Pancreas (tissue), 10 donors: Measurements from ENCODE around the gene EMC10. TPM values are rescaled to one million over a fixed set of nuclear protein-coding genes. Genes with fewer than 3 reads are reported as not detected.

Experiments used
- ATAC-seq, 4 donors: fragments of 200-7000 bp; cut with Tn5 transposase; one replicate each; pipeline versions ENCODE4 v1.8.0 to v1.9.1; 2020; ENCODE audit warnings: mild to moderate bottlenecking in 4 of 4, moderate library complexity in 4 of 4
- DNase-seq, 6 donors: peaks; one replicate each; pipeline ENCODE4 v3.0.0-alpha.2; 2020
- FAIRE-seq: peaks from 2 replicates; lab custom pipeline; 2012; peaks lifted over from hg19 to GRCh38; lab: Jason Lieb, UNC
- H3K27ac ChIP-seq, 4 donors: fragments of 200-600 bp; sonication (generic); 1 replicate in 3 of 4; 2 replicates in 1 of 4; pipeline versions ENCODE4 v1.5.0 to v1.8.0; 2020
- H3K27me3 ChIP-seq, 4 donors: fragments of 200-600 bp; one replicate each; pipeline ENCODE4 v1.8.0; 2021
- H3K36me3 ChIP-seq, 3 donors: fragments of 200-600 bp; sonication (generic) in 1 of 3; one replicate each; pipeline versions ENCODE4 v1.5.0 to v1.8.0; 2020 to 2021
- H3K4me1 ChIP-seq, 3 donors: fragments of 200-600 bp; one replicate each; pipeline ENCODE4 v1.8.0; 2021
- H3K4me3 ChIP-seq, 4 donors: fragments of 200-600 bp; sonication (generic) in 2 of 4; one replicate each; pipeline versions ENCODE4 v1.5.0 to v1.8.0; 2020 to 2021
- H3K9me3 ChIP-seq, 4 donors: fragments of 200-600 bp; one replicate each; pipeline ENCODE4 v1.8.0; 2021
- CTCF ChIP-seq, 4 donors: fragments of 200-600 bp; sonication (generic) in 3 of 4; IDR thresholded peaks; one replicate each; pipeline versions ENCODE4 v1.5.0 to v1.8.0; 2021; ENCODE audit warnings: antibody characterized with exemption in 4 of 4
- WGBS, 2 donors: extraction: QIAGEN DNeasy Blood & Tissue Kit; methylation state at CpG; one replicate each; pipeline ENCODE4 v1.1.7; 2013; 5-methylcytosine and 5-hydroxymethylcytosine counted together
- intact Hi-C, 3 donors: fragments of 100-400 bp; cut with DNase I; formaldehyde crosslinking; loops; one replicate each; pipeline versions ENCODE4 v1.11.1 to v1.14.2; 2022
- polyA plus RNA-seq, 2 donors: library from polyadenylated mRNA; stranded (reverse); fragments of 200-250 nt; gene quantifications; one replicate each; pipeline ENCODE4 v1.2.3, GENCODE V29; 2013
- total RNA-seq, 6 donors: library from RNA; stranded (reverse); fragmentation: NEBNext Ultra II Directional in 4 of 6; extraction: Animal tissue kit (Norgen Biotek cat#: 25700) in 4 of 6; gene quantifications; one replicate each; pipeline versions ENCODE4 v1.2.1 to v1.2.4, GENCODE V29; 2021 to 2023
- donor health status: healthy with polysubstance abuse.
- donor health status: DM: no; HTN: no; CAD: no; lungs with moderate emphysema.
- donor health status: DM: no; HTN: no; CAD: no.
- donor health status: control.
- donor health status: control.
- donor health status: Bipolar disorder and iron deficiency.
- donor health status: DM: yes; HTN: yes; CAD: no.
- donor health status: DM: no; HTN: no; CAD: no.
- donor health status: DM: no; HTN: no; CAD: no.
- donor health status: DM: yes; HTN: yes; CAD: no.

The EMC10 gene
- total and polyA plus RNA-seq, 8 donors: 34.7 to 160 (median 69.9) TPM

GRCh38 chr19:50494186-50495019 is 18.1 kb downstream of the EMC10 start:
- Histone ChIP-seq H3K4me1 (no peaks in the 10 kb centered on the region), H3K27ac (no peak overlapping the region), H3K4me3 (no peak overlapping the region), H3K27me3 (no peaks in the 10 kb centered on the region), H3K9me3 (no peaks in the 10 kb centered on the region), H3K36me3 (no peaks in the 10 kb centered on the region)
- no peak for TF ChIP-seq CTCF (IDR thresholded peaks at IDR 0.05)
- FAIRE-seq (no peak), DNase-seq (peak in 2 of 6 donors; percentile 10 to 19), ATAC-seq (no peak)
- 66 to 68% methylated on average over 6 to 7 of the region's 7 CpGs for WGBS, 2 donors
- intact Hi-C loops: no loop called here

- intact Hi-C loops: no loop called here
- no peaks in the 10 kb centered on the region for H3K36me3 ChIP-seq
- no peak for ATAC-seq
- H3K4me1 ChIP-seq: no peaks in the 10 kb centered on the region
- H3K4me3 ChIP-seq: no peak overlapping the region
- no peak for FAIRE-seq
- H3K9me3 ChIP-seq: no peaks in the 10 kb centered on the region
- no peak for TF ChIP-seq CTCF (IDR thresholded peaks at IDR 0.05)
- no peak overlapping the region for H3K27ac ChIP-seq
- DNase-seq: no peak
- H3K27me3 ChIP-seq: no peaks in the 10 kb centered on the region
- WGBS, 2 donors: 88 to 94% methylated on average over 5 of the region's 5 CpGs
Measured at GRCh38 chr19:50495020-50495531, 18.8 kb downstream of the EMC10 start.

GRCh38 chr19:50496189-50497021 is 20.1 kb downstream of the EMC10 start:
- H3K27ac ChIP-seq: no peak overlapping the region
- no peak overlapping the region for H3K4me3 ChIP-seq
- no peaks in the 10 kb centered on the region for H3K4me1 ChIP-seq
- H3K36me3 ChIP-seq: no peaks in the 10 kb centered on the region
- FAIRE-seq (no peak), ATAC-seq (peak; percentile 61 to 86 (median 76)), DNase-seq (peak in 5 of 6 donors; percentile 54 to 86 (median 64))
- no peaks in the 10 kb centered on the region for H3K9me3 ChIP-seq
- intact Hi-C loops: no loop called here
- no peaks in the 10 kb centered on the region for H3K27me3 ChIP-seq
- 77 to 80% methylated on average over 26 to 29 of the region's 30 CpGs for WGBS, 2 donors
- TF ChIP-seq CTCF (IDR thresholded peaks at IDR 0.05): no peak

GRCh38 chr19:50497022-50497405 is 20.7 kb downstream of the EMC10 start:
- Histone ChIP-seq H3K4me3 (no peak overlapping the region), H3K27ac (no peak overlapping the region), H3K36me3 (no peaks in the 10 kb centered on the region), H3K4me1 (no peaks in the 10 kb centered on the region), H3K27me3 (no peaks in the 10 kb centered on the region), H3K9me3 (no peaks in the 10 kb centered on the region)
- intact Hi-C loops: no loop called here
- FAIRE-seq: no peak
- no peak for ATAC-seq
- no peak for TF ChIP-seq CTCF (IDR thresholded peaks at IDR 0.05)
- DNase-seq: peak in 2 of 6 donors; percentile 35 to 37
- 71 to 82% methylated on average over 8 of the region's 8 CpGs for WGBS, 2 donors
